ENCODE measurements around the gene ZYG11A. TPM values are rescaled to one million over a fixed set of nuclear protein-coding genes. Genes with fewer than 3 reads are reported as not detected.

ZYG11A gene
- total and polyA plus RNA-seq, 2 donors (not counting 3 experiments of a cell fraction or from before 2014, with no cell fraction given), result 0.40 to 2.1 TPM

DNA sequence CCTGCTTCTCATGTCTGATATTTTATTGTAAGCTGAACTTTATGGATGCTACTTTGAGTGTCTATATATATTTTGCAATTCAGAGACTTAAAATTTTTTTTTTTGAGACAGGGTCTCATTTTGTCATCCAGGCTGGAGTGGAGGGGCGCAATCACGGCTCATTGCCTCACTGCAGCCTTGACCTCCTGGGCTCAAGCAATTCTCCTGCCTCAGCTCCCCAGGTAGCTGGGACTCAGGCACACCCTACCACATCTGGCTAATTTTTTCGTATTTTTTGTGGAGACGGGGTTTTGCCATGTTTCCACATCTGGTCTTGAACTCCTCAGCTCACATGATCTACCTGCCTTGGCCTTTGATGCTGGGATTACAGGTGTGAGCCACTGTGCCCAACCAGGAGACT lies 8.4 kb downstream of the ZYG11A start:
- H3K36me3 ChIP-seq (ENCODE audit: control insufficient read depth in 2 of 2, extremely low read depth in 1 of 2, insufficient read depth in 2 of 2, low read length in 2 of 2), result no peaks in the 10 kb centered on the region
- ChIA-PET CTCF (interaction anchor here (1.2 kb wide), 1 partner anchor 8 kb away, joined by 3 read pairs; the partner anchor contains the start of gene ZYG11A), POLR2A (no interaction called here)
- no peaks in the 10 kb centered on the region for H3K27me3 ChIP-seq (ENCODE audit: control insufficient read depth in 2 of 2, insufficient read depth in 2 of 2, low read length in 2 of 2)
- H3K9me1 ChIP-seq (replicated peaks; ENCODE audit: control insufficient read depth, extremely low read depth, insufficient read depth, low read length), result no peaks in the 10 kb centered on the region
- BruUV-seq (replicated peaks), result no TSS peak
- H3K4me2 ChIP-seq (ENCODE audit: insufficient read depth, low read length), result no peak overlapping the region
- H3K4me3 ChIP-seq (replicated peaks in 1 of 3; ENCODE audit: insufficient read depth in 1 of 3, low read depth in 1 of 3, low read length in 3 of 3), result no peak overlapping the region
- dilution Hi-C loops (cut with MboI; ENCODE audit: extremely low pct_ligation_motif_present, low sequenced_read_pairs), result no loop called here
- H4K20me1 ChIP-seq (replicated peaks; ENCODE audit: control insufficient read depth, extremely low read depth, insufficient read depth, low read length), result no peaks in the 10 kb centered on the region
- no peaks in the 10 kb centered on the region for H3K79me2 ChIP-seq (ENCODE audit: control insufficient read depth, insufficient read depth, low read length)
- TF ChIP-seq EZH2 (IDR thresholded peaks at IDR 0.05; ENCODE audit: borderline replicate concordance, low read depth, low read length, severe bottlenecking) (no peak), FOS (IDR thresholded peaks at IDR 0.05; ENCODE audit: borderline replicate concordance, insufficient read depth, low read length) (no peak), MYC (IDR thresholded peaks at IDR 0.05; ENCODE audit: low read depth, low read length) (no peak), POLR2A (IDR thresholded peaks at IDR 0.05; ENCODE audit: low read depth, low read length) (no peak), GATA2 (IDR thresholded peaks at IDR 0.05; ENCODE audit: insufficient read depth, insufficient read length, low read depth, low read length) (no peak), JUN (IDR thresholded peaks at IDR 0.05; ENCODE audit: borderline replicate concordance, insufficient read depth, insufficient read length, low read depth) (no peak), POLR2AphosphoS5 (IDR thresholded peaks at IDR 0.05; ENCODE audit: insufficient read depth, low read depth, low read length) (no peak)
- TF ChIP-seq, protein P1, sequence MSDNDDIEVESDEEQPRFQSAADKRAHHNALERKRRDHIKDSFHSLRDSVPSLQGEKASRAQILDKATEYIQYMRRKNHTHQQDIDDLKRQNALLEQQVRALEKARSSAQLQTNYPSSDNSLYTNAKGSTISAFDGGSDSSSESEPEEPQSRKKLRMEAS (IDR thresholded peaks at IDR 0.05; ENCODE audit: insufficient read depth, insufficient read length), result no peak
- TF ChIP-seq, protein P2, sequence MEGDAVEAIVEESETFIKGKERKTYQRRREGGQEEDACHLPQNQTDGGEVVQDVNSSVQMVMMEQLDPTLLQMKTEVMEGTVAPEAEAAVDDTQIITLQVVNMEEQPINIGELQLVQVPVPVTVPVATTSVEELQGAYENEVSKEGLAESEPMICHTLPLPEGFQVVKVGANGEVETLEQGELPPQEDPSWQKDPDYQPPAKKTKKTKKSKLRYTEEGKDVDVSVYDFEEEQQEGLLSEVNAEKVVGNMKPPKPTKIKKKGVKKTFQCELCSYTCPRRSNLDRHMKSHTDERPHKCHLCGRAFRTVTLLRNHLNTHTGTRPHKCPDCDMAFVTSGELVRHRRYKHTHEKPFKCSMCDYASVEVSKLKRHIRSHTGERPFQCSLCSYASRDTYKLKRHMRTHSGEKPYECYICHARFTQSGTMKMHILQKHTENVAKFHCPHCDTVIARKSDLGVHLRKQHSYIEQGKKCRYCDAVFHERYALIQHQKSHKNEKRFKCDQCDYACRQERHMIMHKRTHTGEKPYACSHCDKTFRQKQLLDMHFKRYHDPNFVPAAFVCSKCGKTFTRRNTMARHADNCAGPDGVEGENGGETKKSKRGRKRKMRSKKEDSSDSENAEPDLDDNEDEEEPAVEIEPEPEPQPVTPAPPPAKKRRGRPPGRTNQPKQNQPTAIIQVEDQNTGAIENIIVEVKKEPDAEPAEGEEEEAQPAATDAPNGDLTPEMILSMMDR (IDR thresholded peaks at IDR 0.05; ENCODE audit: extremely low read depth in 1 of 2, insufficient read depth in 1 of 2, low read depth in 1 of 2, low read length in 2 of 2), result no peak
- no peak overlapping the region for H3K9ac ChIP-seq (replicated peaks; ENCODE audit: extremely low read depth, insufficient read depth, low read length)
- H2AFZ ChIP-seq (ENCODE audit: low read depth, low read length), result no peak overlapping the region
- DNase-seq (ENCODE audit: low read depth, low spot score), result no peak
- H3K27ac ChIP-seq (ENCODE audit: insufficient read depth, low read depth, low read length), result no peak overlapping the region
- no peak for FAIRE-seq
- H3K4me1 ChIP-seq (ENCODE audit: control insufficient read depth, extremely low read depth, insufficient read depth, low read length), result no peaks in the 10 kb centered on the region
- intact Hi-C loops (cut with micrococcal nuclease), result no loop called here
- H3K9me3 ChIP-seq (replicated peaks; ENCODE audit: control insufficient read depth, insufficient read depth, low read length), result no peaks in the 10 kb centered on the region

All from endothelial cell of umbilical vein (primary cell).